Gastroesophageal sphincter (tissue), 4 donors: Measurements from ENCODE around the gene VAV2. TPM values are rescaled to one million over a fixed set of nuclear protein-coding genes. Genes with fewer than 3 reads are reported as not detected.

Source experiments
- ATAC-seq: fragments of 150-250 bp; one replicate; pipeline ENCODE4 v1.9.1; 2016; ENCODE audit warnings: mild to moderate bottlenecking, moderate library complexity
- H3K27ac ChIP-seq, 4 donors: fragments of 200-600 bp; sonication (generic) in 3 of 4; 1 replicate in 3 of 4; 2 replicates in 1 of 4; pipeline ENCODE4 v1.5.1; 2016 to 2019
- H3K27me3 ChIP-seq: fragments of 200-600 bp; sonication (generic); one replicate; pipeline ENCODE4 v1.5.1; 2019
- H3K36me3 ChIP-seq, 2 donors: fragments of 200-600 bp; sonication (generic); one replicate each; pipeline ENCODE4 v1.5.1; 2019; ENCODE audit warnings: control low read depth in 1 of 2
- H3K4me1 ChIP-seq, 3 donors: fragments of 200-600 bp; sonication (generic); 1 replicate in 2 of 3; 2 replicates in 1 of 3; pipeline ENCODE4 v1.5.1; 2016 to 2019; ENCODE audit warnings: control low read depth in 2 of 3
- H3K4me3 ChIP-seq, 2 donors: fragments of 200-600 bp; sonication (generic); one replicate each; pipeline ENCODE4 v1.5.1; 2019; ENCODE audit warnings: mild to moderate bottlenecking in 1 of 2, moderate library complexity in 1 of 2
- H3K9me3 ChIP-seq, 3 donors: fragments of 200-600 bp; sonication (generic); one replicate each; pipeline ENCODE4 v1.5.1; 2017 to 2019; ENCODE audit warnings: control low read depth in 2 of 3
- CTCF ChIP-seq, 4 experiments: fragments of 200-600 bp in 2 of 4; fragments of 450-650 bp in 2 of 4; sonication (generic) in 1 of 4; IDR thresholded peaks; one replicate each; pipeline ENCODE4 v1.5.1; 2017 to 2019; ENCODE audit warnings: antibody characterized with exemption in 4 of 4, mild to moderate bottlenecking in 2 of 4, moderate library complexity in 2 of 4
- EP300 ChIP-seq: sonication (generic); formaldehyde crosslinking; IDR thresholded peaks from one replicate; pipeline ENCODE4 v1.6.1; 2017; ENCODE audit warnings: antibody characterized with exemption, mild to moderate bottlenecking
- POLR2A ChIP-seq, 2 donors: fragments of 450-650 bp; IDR thresholded peaks; one replicate each; pipeline ENCODE4 v1.6.1; 2017; ENCODE audit warnings: antibody characterized with exemption in 2 of 2, mild to moderate bottlenecking in 2 of 2, moderate library complexity in 1 of 2
- POLR2AphosphoS5 ChIP-seq: sonication (generic); formaldehyde crosslinking; IDR thresholded peaks from one replicate; pipeline ENCODE4 v1.6.1; 2017; ENCODE audit warnings: antibody characterized with exemption
- WGBS, 2 donors: methylation state at CpG; one replicate each; pipeline ENCODE4 v1.1.5; 2018; ENCODE audit warnings: low coverage in 1 of 2; 5-methylcytosine and 5-hydroxymethylcytosine counted together
- total RNA-seq, 4 donors: library from RNA; depleted of rRNA; stranded (reverse); fragments of >200 nt; gene quantifications; one replicate each; pipeline ENCODE4 v1.1.0, GENCODE V29; 2016

The VAV2 gene
- total RNA-seq, 4 donors from 2014 or later, result 7.7 to 16.8 (median 8.9) TPM

- no peak for ATAC-seq
- H3K9me3 ChIP-seq, result no peaks in the 10 kb centered on the region
- H3K27ac ChIP-seq, result no peak overlapping the region
- H3K4me1 ChIP-seq, result peaks cover 0 to 17% (median 0%) of the 10 kb centered on the region in 3 donors
- no peak for TF ChIP-seq POLR2AphosphoS5
- no peak for TF ChIP-seq CTCF (IDR thresholded peaks at IDR 0.05)
- TF ChIP-seq POLR2A (IDR thresholded peaks at IDR 0.05), result no peak
- TF ChIP-seq EP300, result no peak
- peaks cover 16% of the 10 kb centered on the region for H3K27me3 ChIP-seq
- 90% methylated on average over 2 of the region's 18 CpGs; no CpG with 5 or more reads in 1 of the 2 donors for WGBS, 2 donors
- H3K4me3 ChIP-seq, result no peak overlapping the region
- H3K36me3 ChIP-seq, result no peaks in the 10 kb centered on the region
Observed at GRCh38 chr9:133713960-133714495, 278.1 kb downstream of the VAV2 start.

- Histone ChIP-seq H3K36me3 (no peaks in the 10 kb centered on the region), H3K27me3 (peaks cover 16% of the 10 kb centered on the region), H3K27ac (no peak overlapping the region), H3K4me1 (peaks cover 0 to 17% (median 0%) of the 10 kb centered on the region in 3 donors), H3K4me3 (no peak overlapping the region), H3K9me3 (no peaks in the 10 kb centered on the region)
- no peak for ATAC-seq
- no peak for TF ChIP-seq EP300
- TF ChIP-seq CTCF (IDR thresholded peaks at IDR 0.05), result no peak
- TF ChIP-seq POLR2AphosphoS5, result no peak
- TF ChIP-seq POLR2A (IDR thresholded peaks at IDR 0.05), result no peak
- no CpG with 5 or more reads among the region's 25 CpGs for WGBS, 2 donors
Observed at GRCh38 chr9:133713150-133713959, 278.8 kb downstream of the VAV2 start.

GRCh38 chr9:133712221-133713100, 279.7 kb downstream of the VAV2 start:
- Histone ChIP-seq H3K27me3 (peaks cover 16% of the 10 kb centered on the region), H3K4me1 (peaks cover 0 to 17% (median 0%) of the 10 kb centered on the region in 3 donors), H3K9me3 (no peaks in the 10 kb centered on the region), H3K36me3 (no peaks in the 10 kb centered on the region), H3K4me3 (no peak overlapping the region), H3K27ac (no peak overlapping the region)
- 95% methylated on average over 4 of the region's 22 CpGs; no CpG with 5 or more reads in 1 of the 2 donors for WGBS, 2 donors
- no peak for ATAC-seq
- TF ChIP-seq EP300, result no peak
- no peak for TF ChIP-seq POLR2A (IDR thresholded peaks at IDR 0.05)
- TF ChIP-seq CTCF (IDR thresholded peaks at IDR 0.05), result no peak
- no peak for TF ChIP-seq POLR2AphosphoS5

Other genes starting within 250 kb of the VAV2 start
- 10 to 100 TPM; 15.3 to 39.0 (median 21.7) TPM for gene BRD3OS, start 33.2 kb upstream of the VAV2 start, total RNA-seq
- gene BRD3, start 75.7 kb upstream of the VAV2 start, total RNA-seq, result 10 to 100 TPM; 22.2 to 38.9 (median 27.2) TPM
- gene WDR5, start 143.8 kb upstream of the VAV2 start, total RNA-seq, result 10 to 100 TPM; 16.4 to 30.2 (median 24.8) TPM
- gene RNU6ATAC, start 172.2 kb upstream of the VAV2 start, total RNA-seq, result not detected